ENCODE results near the gene EPN2.

The EPN2 gene

DNA sequence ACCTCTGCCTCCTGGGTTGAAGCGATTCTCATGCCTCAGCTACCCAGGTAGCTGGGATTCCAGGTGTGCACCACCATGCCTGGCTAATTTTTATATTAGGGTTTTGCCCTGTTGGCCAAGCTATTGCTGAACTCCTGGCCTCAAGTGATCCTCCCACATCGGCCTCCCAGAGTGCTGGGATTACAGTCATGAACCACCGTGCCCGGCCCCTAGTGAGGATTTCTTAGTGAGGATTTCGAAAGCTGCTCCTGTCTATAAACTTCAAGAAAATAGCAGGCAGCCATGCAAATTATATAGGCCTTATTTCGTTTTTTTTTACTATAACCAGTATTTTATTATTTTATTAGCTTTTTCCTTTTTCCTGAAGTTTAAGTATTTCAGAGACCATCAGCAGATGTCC, 41.6 kb downstream of the EPN2 start:
- Histone ChIP-seq H3K4me1 (ENCODE audit: control insufficient read depth in 1 of 2, insufficient read depth in 2 of 2, low read length in 2 of 2) (peaks cover 6 to 9% of the 10 kb centered on the region in 2 donors), H3K27me3 (ENCODE audit: control insufficient read depth in 1 of 2, insufficient read depth in 2 of 2, low read length in 2 of 2) (no peaks in the 10 kb centered on the region), H3K9ac (ENCODE audit: low read depth in 1 of 2, low read length in 2 of 2) (no peak overlapping the region), H3K27ac (ENCODE audit: low read depth, low read length) (no peak overlapping the region), H3K9me3 (ENCODE audit: control insufficient read depth in 1 of 2, low read length in 2 of 2) (no peaks in the 10 kb centered on the region), H3K36me3 (ENCODE audit: control insufficient read depth in 1 of 2, insufficient read depth in 2 of 2, low read length in 2 of 2) (peaks cover 3 to 11% of the 10 kb centered on the region in 2 donors), H3K4me3 (ENCODE audit: low read depth in 1 of 2, low read length in 2 of 2) (no peak overlapping the region)

DNA sequence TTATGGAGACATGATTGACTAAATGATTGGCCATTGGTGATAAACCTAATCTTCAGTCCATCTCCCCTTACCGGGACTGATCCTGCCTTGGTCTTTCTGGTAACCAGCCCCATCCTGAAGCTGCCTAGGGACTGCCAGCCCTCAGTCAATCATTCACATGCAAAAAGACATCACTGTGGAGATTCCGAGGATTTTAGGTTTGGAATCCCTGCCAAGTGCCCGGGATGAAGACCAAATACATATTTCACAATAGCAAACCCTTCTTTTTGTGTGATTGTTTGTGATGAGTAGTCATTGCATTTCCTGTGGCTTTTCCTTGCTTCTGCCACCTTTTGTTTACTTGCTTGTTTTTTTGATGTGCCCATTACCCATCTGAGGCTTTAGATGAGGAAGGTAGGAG, 44.0 kb downstream of the EPN2 start:
- no peak overlapping the region for H3K9ac ChIP-seq (ENCODE audit: low read depth in 1 of 2, low read length in 2 of 2)
- H3K27ac ChIP-seq (ENCODE audit: low read depth, low read length) = no peak overlapping the region
- H3K4me3 ChIP-seq (ENCODE audit: low read depth in 1 of 2, low read length in 2 of 2) = no peak overlapping the region
- H3K36me3 ChIP-seq (ENCODE audit: control insufficient read depth in 1 of 2, insufficient read depth in 2 of 2, low read length in 2 of 2) = peaks cover 0 to 11% of the 10 kb centered on the region in 2 donors
- H3K4me1 ChIP-seq (ENCODE audit: control insufficient read depth in 1 of 2, insufficient read depth in 2 of 2, low read length in 2 of 2) = peaks cover 8% of the 10 kb centered on the region in 2 donors
- H3K27me3 ChIP-seq (ENCODE audit: control insufficient read depth in 1 of 2, insufficient read depth in 2 of 2, low read length in 2 of 2) = no peaks in the 10 kb centered on the region
- no peaks in the 10 kb centered on the region for H3K9me3 ChIP-seq (ENCODE audit: control insufficient read depth in 1 of 2, low read length in 2 of 2)

DNA sequence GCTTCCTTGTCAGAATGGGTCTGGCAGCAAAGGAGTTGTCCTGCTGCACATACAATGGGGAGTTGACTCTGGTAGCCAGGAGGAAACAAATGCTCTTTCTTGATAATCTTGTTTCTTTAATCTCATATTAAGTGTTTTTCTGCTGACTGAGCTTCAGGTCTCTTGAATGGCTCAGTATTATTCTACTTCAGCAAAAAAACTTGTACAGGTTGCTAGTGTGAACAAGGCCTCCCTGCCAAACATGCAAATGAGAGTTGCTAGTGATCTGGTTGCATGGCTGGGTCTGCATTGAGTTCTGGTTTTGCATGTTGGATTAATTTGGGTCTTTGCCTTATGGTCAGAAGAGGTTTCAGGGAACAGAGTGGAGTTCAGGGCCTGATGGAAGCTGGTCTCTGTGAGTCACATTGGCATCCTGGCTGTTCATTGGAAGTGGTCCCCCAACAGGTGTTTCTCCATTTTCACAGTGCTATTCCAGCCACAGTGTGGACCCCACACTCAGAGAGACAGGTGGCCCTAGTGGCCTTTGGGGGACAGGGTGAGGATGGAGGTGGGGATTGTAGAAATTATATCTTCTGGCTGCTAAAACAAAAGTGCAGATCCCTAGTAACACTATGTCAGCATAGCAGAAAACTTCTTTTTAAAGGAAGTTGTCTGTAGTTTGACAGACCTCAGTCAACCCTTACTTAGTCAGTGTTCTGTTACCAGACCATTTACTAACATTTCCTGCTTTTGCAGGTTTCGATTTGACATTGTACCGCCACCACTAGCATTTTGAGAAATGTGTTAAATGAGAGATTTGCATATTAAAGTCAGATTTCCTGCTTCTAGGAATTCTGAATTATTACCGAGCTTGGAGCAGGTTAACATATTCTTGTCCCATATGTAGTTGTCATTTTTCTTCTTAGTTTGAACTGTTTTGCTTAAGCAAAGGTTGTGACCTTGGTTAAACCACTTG, 47.1 kb downstream of the EPN2 start:
- H3K4me1 ChIP-seq (ENCODE audit: control insufficient read depth in 1 of 2, insufficient read depth in 2 of 2, low read length in 2 of 2) = peaks cover 8% of the 10 kb centered on the region in 2 donors
- no peak overlapping the region for H3K4me3 ChIP-seq (ENCODE audit: low read depth in 1 of 2, low read length in 2 of 2)
- H3K9me3 ChIP-seq (ENCODE audit: control insufficient read depth in 1 of 2, low read length in 2 of 2) = no peaks in the 10 kb centered on the region
- H3K36me3 ChIP-seq (ENCODE audit: control insufficient read depth in 1 of 2, insufficient read depth in 2 of 2, low read length in 2 of 2) = peaks cover 4 to 11% of the 10 kb centered on the region in 2 donors
- H3K9ac ChIP-seq (ENCODE audit: low read depth in 1 of 2, low read length in 2 of 2) = no peak overlapping the region
- H3K27me3 ChIP-seq (ENCODE audit: control insufficient read depth in 1 of 2, insufficient read depth in 2 of 2, low read length in 2 of 2) = no peaks in the 10 kb centered on the region
- peak overlapping the region; percentile 5 for H3K27ac ChIP-seq (ENCODE audit: low read depth, low read length)

DNA sequence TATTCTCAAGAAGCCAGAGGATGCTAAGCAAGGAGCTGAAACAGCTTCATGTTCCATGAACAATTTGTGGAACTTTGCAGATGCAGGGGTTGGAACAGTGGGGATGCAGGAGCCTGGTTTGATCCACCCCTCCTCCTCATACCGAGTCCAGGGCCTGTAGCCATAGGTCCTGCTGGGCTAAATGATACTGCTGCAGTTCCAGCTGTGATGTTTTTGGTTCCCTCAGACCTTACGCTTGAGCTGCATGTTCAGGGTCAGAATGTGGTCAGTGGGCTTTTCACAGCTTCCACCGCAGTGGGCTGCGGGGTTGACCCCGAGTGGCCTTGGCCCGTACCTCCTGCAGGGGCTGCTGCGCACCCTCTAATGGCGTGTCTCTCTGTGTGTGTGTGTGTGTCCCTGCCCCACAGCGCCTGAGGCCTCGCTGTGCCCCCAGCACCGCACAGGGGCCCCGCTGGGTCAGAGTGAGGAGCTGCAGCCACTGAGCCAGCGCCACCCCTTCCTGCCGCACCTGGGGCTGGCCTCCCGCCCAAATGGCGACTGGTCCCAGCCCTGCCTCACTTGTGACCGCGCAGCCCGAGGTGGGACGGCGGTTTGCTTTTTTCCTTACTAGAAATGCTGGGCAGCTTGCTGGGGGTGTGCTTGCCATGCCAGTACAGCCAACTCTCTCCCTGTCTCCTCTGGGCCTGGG, 48.2 kb downstream of the EPN2 start:
- no peak overlapping the region for H3K9ac ChIP-seq (ENCODE audit: low read depth in 1 of 2, low read length in 2 of 2)
- H3K4me1 ChIP-seq (ENCODE audit: control insufficient read depth in 1 of 2, insufficient read depth in 2 of 2, low read length in 2 of 2) = peaks cover 8% of the 10 kb centered on the region in 2 donors
- H3K27ac ChIP-seq (ENCODE audit: low read depth, low read length) = no peak overlapping the region

DNA sequence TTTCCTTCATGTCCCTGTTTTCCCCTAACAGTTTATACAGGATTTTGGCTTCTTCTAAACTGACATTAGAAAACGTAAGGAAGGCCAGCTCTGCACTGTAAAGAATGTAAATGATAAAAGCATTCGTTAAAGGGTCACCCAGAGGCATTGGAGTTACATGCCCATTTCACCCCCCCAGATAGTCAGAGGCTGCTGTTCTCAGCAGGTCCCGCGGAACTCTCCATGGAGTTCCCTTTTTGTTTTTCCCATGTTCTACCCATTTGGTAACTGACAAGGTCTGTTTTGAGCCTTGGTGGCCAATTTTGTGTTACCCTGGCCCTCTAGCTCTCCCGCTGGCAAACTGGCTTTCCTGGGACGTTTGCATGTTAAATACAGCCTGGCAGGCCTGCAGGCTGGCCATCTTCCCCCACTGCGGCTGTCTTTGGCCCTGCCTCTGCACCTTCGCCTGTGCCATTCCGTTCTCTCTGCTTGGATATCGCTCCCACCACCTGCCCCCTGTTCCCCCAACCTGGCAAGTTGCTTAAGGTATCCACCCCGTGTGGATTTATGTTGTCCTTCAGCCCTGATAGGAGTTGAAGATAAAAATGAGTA, 49.7 kb downstream of the EPN2 start:
- Histone ChIP-seq H3K36me3 (ENCODE audit: control insufficient read depth in 1 of 2, insufficient read depth in 2 of 2, low read length in 2 of 2) (peaks cover 4 to 11% of the 10 kb centered on the region in 2 donors), H3K27ac (ENCODE audit: low read depth, low read length) (no peak overlapping the region), H3K4me3 (ENCODE audit: low read depth in 1 of 2, low read length in 2 of 2) (no peak overlapping the region), H3K4me1 (ENCODE audit: control insufficient read depth in 1 of 2, insufficient read depth in 2 of 2, low read length in 2 of 2) (peaks cover 8 to 14% of the 10 kb centered on the region in 2 donors), H3K27me3 (ENCODE audit: control insufficient read depth in 1 of 2, insufficient read depth in 2 of 2, low read length in 2 of 2) (no peaks in the 10 kb centered on the region), H3K9ac (ENCODE audit: low read depth in 1 of 2, low read length in 2 of 2) (no peak overlapping the region), H3K9me3 (ENCODE audit: control insufficient read depth in 1 of 2, low read length in 2 of 2) (no peaks in the 10 kb centered on the region)

More for the DNA sequence above, 48.2 kb downstream of the EPN2 start:
- no peaks in the 10 kb centered on the region for H3K27me3 ChIP-seq (ENCODE audit: control insufficient read depth in 1 of 2, insufficient read depth in 2 of 2, low read length in 2 of 2)
- H3K4me3 ChIP-seq (ENCODE audit: low read depth in 1 of 2, low read length in 2 of 2) = no peak overlapping the region
- peaks cover 4 to 11% of the 10 kb centered on the region in 2 donors for H3K36me3 ChIP-seq (ENCODE audit: control insufficient read depth in 1 of 2, insufficient read depth in 2 of 2, low read length in 2 of 2)
- no peaks in the 10 kb centered on the region for H3K9me3 ChIP-seq (ENCODE audit: control insufficient read depth in 1 of 2, low read length in 2 of 2)

DNA sequence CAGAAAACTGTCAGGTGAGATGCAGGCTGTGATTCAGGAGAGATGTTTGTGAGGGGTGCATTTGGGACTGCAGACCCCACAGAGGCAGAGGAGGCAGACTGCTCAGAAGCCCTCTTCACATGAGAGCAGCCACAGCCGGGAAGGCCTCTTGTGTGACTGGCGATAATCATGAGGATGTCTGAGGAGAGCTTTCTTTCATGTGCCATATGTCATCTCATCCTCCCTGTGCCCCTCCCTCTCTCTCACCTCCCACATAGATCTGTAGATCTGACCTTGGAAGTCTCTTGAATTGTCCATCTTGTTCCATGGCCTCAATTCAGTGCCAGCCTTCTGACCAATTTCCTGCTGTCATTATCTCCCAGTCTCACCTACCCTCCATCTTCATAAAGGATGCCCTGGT, 50.5 kb downstream of the EPN2 start:
- H3K9ac ChIP-seq (ENCODE audit: low read depth in 1 of 2, low read length in 2 of 2) = no peak overlapping the region
- no peaks in the 10 kb centered on the region for H3K9me3 ChIP-seq (ENCODE audit: control insufficient read depth in 1 of 2, low read length in 2 of 2)
- H3K27me3 ChIP-seq (ENCODE audit: control insufficient read depth in 1 of 2, insufficient read depth in 2 of 2, low read length in 2 of 2) = no peaks in the 10 kb centered on the region
- no peak overlapping the region for H3K4me3 ChIP-seq (ENCODE audit: low read depth in 1 of 2, low read length in 2 of 2)
- peaks cover 4 to 10% of the 10 kb centered on the region in 2 donors for H3K36me3 ChIP-seq (ENCODE audit: control insufficient read depth in 1 of 2, insufficient read depth in 2 of 2, low read length in 2 of 2)
- peaks cover 8 to 14% of the 10 kb centered on the region in 2 donors for H3K4me1 ChIP-seq (ENCODE audit: control insufficient read depth in 1 of 2, insufficient read depth in 2 of 2, low read length in 2 of 2)
- H3K27ac ChIP-seq (ENCODE audit: low read depth, low read length) = no peak overlapping the region

DNA sequence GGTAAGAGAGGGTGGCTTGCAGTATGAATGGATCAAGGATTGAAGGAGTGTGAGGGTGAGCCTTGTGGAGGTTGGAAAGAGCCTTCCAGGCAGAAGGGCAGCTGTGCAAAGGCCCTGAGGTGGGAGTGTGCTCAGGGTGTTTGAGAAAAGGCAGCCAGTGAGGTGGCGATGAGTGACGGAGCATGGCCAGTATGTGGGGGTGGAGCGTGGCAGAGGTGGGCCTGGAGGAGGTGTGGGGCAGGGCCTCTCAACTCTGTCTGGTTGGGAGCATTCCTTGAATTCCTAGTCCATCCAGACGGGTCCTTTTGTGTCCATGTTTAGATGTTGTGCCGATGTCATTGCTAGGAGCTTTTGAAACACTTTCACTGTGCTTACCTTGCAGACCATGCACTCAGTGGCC, 51.3 kb downstream of the EPN2 start:
- Histone ChIP-seq H3K27ac (ENCODE audit: low read depth, low read length) (no peak overlapping the region), H3K27me3 (ENCODE audit: control insufficient read depth in 1 of 2, insufficient read depth in 2 of 2, low read length in 2 of 2) (no peaks in the 10 kb centered on the region), H3K4me1 (ENCODE audit: control insufficient read depth in 1 of 2, insufficient read depth in 2 of 2, low read length in 2 of 2) (peaks cover 5 to 14% of the 10 kb centered on the region in 2 donors)

DNA sequence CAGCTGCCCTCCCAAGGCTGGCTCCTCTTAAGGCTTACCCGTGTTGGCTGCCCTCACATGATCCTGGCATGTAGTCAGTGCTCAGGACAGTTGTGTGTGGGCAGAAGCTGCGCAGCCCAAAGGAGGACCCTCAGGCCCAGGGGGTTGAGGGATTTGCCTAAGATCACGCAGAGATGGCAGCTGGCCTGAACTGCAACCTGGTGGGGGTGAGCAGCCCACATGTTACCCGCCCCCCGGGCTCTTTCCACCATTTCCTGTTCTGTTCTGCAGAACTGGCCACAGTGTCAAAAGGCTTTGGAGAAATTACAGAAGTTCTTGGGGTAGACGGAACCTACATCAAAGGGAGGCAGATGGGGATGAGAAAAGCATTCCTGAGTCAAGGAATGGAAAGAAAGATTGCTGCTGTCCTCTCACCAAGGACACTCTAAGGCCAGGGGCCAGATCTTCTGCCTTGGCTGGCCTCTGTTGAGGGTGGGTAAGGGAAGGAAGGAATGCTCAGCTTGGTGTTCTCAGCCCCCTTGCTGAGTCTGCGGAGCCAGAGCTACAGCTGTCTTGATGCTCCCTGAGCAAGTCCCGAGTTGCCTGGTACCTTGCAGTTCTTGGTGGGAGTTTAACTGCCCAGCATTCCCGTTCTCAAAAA, 53.0 kb downstream of the EPN2 start:
- H3K9me3 ChIP-seq (ENCODE audit: control insufficient read depth in 1 of 2, low read length in 2 of 2) = no peaks in the 10 kb centered on the region
- peaks cover 0 to 6% of the 10 kb centered on the region in 2 donors for H3K4me1 ChIP-seq (ENCODE audit: control insufficient read depth in 1 of 2, insufficient read depth in 2 of 2, low read length in 2 of 2)
- no peak overlapping the region for H3K4me3 ChIP-seq (ENCODE audit: low read depth in 1 of 2, low read length in 2 of 2)
- no peak overlapping the region for H3K27ac ChIP-seq (ENCODE audit: low read depth, low read length)
- peaks cover 0 to 4% of the 10 kb centered on the region in 2 donors for H3K36me3 ChIP-seq (ENCODE audit: control insufficient read depth in 1 of 2, insufficient read depth in 2 of 2, low read length in 2 of 2)
- H3K27me3 ChIP-seq (ENCODE audit: control insufficient read depth in 1 of 2, insufficient read depth in 2 of 2, low read length in 2 of 2) = no peaks in the 10 kb centered on the region
- no peak overlapping the region for H3K9ac ChIP-seq (ENCODE audit: low read depth in 1 of 2, low read length in 2 of 2)

More for the DNA sequence above, 51.3 kb downstream of the EPN2 start:
- H3K36me3 ChIP-seq (ENCODE audit: control insufficient read depth in 1 of 2, insufficient read depth in 2 of 2, low read length in 2 of 2) = peaks cover 2 to 4% of the 10 kb centered on the region in 2 donors
- H3K9me3 ChIP-seq (ENCODE audit: control insufficient read depth in 1 of 2, low read length in 2 of 2) = no peaks in the 10 kb centered on the region
- H3K9ac ChIP-seq (ENCODE audit: low read depth in 1 of 2, low read length in 2 of 2) = no peak overlapping the region
- no peak overlapping the region for H3K4me3 ChIP-seq (ENCODE audit: low read depth in 1 of 2, low read length in 2 of 2)

DNA sequence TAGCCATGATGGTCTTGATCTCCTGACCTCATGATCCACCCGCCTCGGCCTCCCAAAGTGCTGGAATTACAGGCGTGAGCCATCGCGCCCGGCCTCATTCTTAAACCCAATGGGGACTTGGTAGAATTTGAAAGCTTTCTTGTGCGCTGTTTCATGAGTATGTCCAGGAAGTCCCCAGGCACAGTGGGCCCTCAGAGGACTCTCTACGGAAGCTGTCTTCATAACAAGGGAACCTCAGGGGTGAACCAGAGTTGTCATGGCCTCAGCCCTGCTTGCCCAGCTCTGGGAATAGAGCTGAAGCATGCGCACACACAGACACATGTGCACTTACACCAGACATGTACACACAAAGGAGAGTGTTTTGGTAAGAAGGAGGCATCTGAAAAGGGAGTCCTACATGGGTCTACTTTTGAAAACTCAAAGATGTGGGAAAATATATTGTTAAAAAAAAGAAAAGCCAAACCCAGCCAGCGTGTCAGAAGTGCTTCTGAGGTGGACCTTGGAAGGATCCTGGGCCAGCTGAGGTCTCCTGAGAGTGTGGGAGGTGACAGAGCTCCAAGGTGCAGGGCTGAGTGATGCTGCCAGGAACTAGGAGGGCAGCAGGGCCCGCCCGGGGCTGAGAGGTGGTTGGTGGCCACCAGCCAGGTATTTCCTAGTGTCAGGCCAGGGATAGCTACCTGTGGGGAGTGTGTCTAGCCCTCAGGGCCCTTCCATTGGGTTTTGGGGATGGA, 54.6 kb downstream of the EPN2 start:
- Histone ChIP-seq H3K4me1 (ENCODE audit: control insufficient read depth in 1 of 2, insufficient read depth in 2 of 2, low read length in 2 of 2) (peaks cover 0 to 6% of the 10 kb centered on the region in 2 donors), H3K4me3 (ENCODE audit: low read depth in 1 of 2, low read length in 2 of 2) (no peak overlapping the region), H3K36me3 (ENCODE audit: control insufficient read depth in 1 of 2, insufficient read depth in 2 of 2, low read length in 2 of 2) (peaks cover 0 to 4% of the 10 kb centered on the region in 2 donors), H3K9me3 (ENCODE audit: control insufficient read depth in 1 of 2, low read length in 2 of 2) (no peaks in the 10 kb centered on the region), H3K9ac (ENCODE audit: low read depth in 1 of 2, low read length in 2 of 2) (no peak overlapping the region), H3K27me3 (ENCODE audit: control insufficient read depth in 1 of 2, insufficient read depth in 2 of 2, low read length in 2 of 2) (no peaks in the 10 kb centered on the region), H3K27ac (ENCODE audit: low read depth, low read length) (no peak overlapping the region)
